HepG2 (cell line): ENCODE results near the gene WDR91.

ENCODE experiments used
- ATF7 ChIP-seq, 2 experiments: fragments of 450-650 bp in 1 of 2; sonication (generic) in 1 of 2; formaldehyde crosslinking in 1 of 2; IDR thresholded peaks; 2 replicates each; pipeline versions ENCODE4 v1.4.0 to v1.6.1; 2016 to 2020; ENCODE audit warnings: antibody characterized with exemption in 1 of 2, mild to moderate bottlenecking in 1 of 2, missing genetic modification reagents in 1 of 2
- NR3C1 ChIP-seq: sonication (generic); formaldehyde crosslinking; IDR thresholded peaks from 2 replicates; pipeline ENCODE4 v1.4.0; 2020; ENCODE audit warnings: missing genetic modification reagents
- POLR2A ChIP-seq, 2 experiments: IDR thresholded peaks; 2 replicates each; pipeline ENCODE4 v1.6.1; 2011; ENCODE audit warnings: low read depth in 2 of 2, low read length in 2 of 2, mild to moderate bottlenecking in 1 of 2, moderate library complexity in 1 of 2; ENCODE audit not compliant: insufficient read depth in 1 of 2
- SMC3 ChIP-seq: IDR thresholded peaks from 2 replicates; pipeline ENCODE4 v1.6.1; 2011; ENCODE audit warnings: low read length, improper control_type of control experiment
- TCF7L2 ChIP-seq: IDR thresholded peaks from 2 replicates; pipeline ENCODE4 v1.6.1; 2011; ENCODE audit warnings: mild to moderate bottlenecking, low read depth, low read length, moderate library complexity
- ZNF431 ChIP-seq: sonication (generic); formaldehyde crosslinking; IDR thresholded peaks from 2 replicates; pipeline ENCODE4 v1.9.0; 2022; ENCODE audit warnings: missing genetic modification reagents, low read depth, mild to moderate bottlenecking, borderline replicate concordance
- ZNF446 ChIP-seq: sonication (generic); formaldehyde crosslinking; IDR thresholded peaks from 2 replicates; pipeline ENCODE4 v1.5.0; 2020; ENCODE audit warnings: mild to moderate bottlenecking, missing genetic modification reagents
- ZNF660 ChIP-seq: sonication (generic); formaldehyde crosslinking; IDR thresholded peaks from 2 replicates; pipeline ENCODE4 v1.5.1; 2020; ENCODE audit warnings: mild to moderate bottlenecking, low read depth, missing genetic modification reagents, borderline replicate concordance
- TF ChIP-seq, protein P1 (sequence below): sonication (generic); formaldehyde crosslinking; IDR thresholded peaks from 2 replicates; pipeline ENCODE4 v1.5.0; 2020; ENCODE audit warnings: mild to moderate bottlenecking, missing genetic modification reagents, moderate library complexity

DNA sequence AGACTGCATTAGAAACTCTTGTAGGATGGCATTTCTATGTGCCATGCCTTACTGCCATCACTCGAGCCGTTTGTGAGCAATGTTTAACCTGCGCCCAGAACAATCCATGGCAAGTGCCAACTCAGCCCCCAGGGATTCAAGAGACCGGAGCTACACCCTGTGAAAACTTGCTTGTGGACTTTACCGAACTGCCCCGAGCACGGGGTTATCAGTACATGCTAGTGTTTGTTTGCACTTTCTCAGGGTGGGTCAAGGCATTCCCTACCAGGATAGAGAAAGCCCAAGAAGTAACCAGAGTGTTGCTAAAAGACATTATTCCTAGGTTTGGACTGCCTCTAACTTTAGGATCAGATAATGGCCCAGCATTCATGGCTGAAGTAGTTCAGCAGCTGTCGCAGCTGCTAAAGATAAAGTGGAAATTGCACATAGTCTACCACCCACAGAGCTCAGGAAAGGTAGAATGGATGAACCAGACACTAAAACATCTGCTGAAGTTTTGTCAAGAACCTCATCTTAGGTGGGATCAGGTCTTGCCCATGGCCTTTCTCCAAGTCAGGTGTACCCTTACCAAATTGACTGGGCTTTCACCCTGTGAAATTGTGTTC is 31.9 kb downstream of the WDR91 start:
- TF ChIP-seq ZNF660 (CRISPR knock-in tag): no peak
- TF ChIP-seq NR3C1 (CRISPR knock-in tag): no peak
- TF ChIP-seq ZNF431 (CRISPR knock-in tag): no peak
- no peak for TF ChIP-seq POLR2A (IDR thresholded peaks at IDR 0.05; ENCODE audit: insufficient read depth in 1 of 2, low read depth in 2 of 2, low read length in 2 of 2)
- TF ChIP-seq, protein P1, sequence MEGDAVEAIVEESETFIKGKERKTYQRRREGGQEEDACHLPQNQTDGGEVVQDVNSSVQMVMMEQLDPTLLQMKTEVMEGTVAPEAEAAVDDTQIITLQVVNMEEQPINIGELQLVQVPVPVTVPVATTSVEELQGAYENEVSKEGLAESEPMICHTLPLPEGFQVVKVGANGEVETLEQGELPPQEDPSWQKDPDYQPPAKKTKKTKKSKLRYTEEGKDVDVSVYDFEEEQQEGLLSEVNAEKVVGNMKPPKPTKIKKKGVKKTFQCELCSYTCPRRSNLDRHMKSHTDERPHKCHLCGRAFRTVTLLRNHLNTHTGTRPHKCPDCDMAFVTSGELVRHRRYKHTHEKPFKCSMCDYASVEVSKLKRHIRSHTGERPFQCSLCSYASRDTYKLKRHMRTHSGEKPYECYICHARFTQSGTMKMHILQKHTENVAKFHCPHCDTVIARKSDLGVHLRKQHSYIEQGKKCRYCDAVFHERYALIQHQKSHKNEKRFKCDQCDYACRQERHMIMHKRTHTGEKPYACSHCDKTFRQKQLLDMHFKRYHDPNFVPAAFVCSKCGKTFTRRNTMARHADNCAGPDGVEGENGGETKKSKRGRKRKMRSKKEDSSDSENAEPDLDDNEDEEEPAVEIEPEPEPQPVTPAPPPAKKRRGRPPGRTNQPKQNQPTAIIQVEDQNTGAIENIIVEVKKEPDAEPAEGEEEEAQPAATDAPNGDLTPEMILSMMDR (CRISPR knock-in tag): no peak
- no peak for TF ChIP-seq SMC3
- no peak for TF ChIP-seq ATF7 (IDR thresholded peaks at IDR 0.05)
- TF ChIP-seq ATF7 (CRISPR knock-in tag; IDR thresholded peaks at IDR 0.05): no peak
- no peak for TF ChIP-seq ZNF446 (CRISPR knock-in tag)
- no peak for TF ChIP-seq TCF7L2
